GM21381 (cell line): ENCODE results near the gene PADI4.
"Not testable (repeated sequence)": the region's sequence is repeated elsewhere in the genome, so short reads cannot be mapped to it uniquely, and the experiment has no call there.

Experiments used
- ATAC-seq: cut with Tn5 transposase; IDR thresholded peaks from one replicate; pipeline ENCODE4 v1.9.1; 2021; ENCODE audit warnings: mild to moderate bottlenecking, moderate library complexity; ENCODE audit not compliant: unreplicated experiment

The PADI4 gene

DNA sequence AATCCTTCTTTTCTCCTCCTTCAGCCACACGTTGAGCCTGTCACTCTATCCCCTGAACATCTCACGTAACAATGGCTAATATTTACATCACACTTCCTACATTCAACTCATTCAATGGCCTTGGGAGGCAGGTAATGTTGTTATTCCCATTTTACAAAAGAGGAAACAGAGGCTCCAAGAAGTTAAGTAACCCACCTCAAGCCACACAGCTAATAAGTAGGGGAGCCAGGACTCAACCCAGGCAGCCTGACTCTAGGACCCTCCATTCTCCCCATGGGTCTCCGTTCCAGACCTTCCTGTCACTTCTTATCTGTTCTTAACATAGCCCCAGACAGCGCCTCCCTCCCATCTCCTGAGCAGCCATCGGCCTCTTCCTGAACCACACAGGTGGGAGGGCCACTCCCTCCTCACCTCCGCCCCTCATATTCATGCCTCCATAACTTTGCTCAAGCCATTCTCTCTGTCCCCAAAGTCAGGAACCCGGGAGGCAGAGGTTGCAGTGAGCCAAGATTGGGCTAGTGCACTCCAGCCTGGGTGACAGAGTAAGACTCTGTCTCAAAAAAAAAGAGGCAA is 2.2 kb downstream of the PADI4 start:
- ATAC-seq: no peak

DNA sequence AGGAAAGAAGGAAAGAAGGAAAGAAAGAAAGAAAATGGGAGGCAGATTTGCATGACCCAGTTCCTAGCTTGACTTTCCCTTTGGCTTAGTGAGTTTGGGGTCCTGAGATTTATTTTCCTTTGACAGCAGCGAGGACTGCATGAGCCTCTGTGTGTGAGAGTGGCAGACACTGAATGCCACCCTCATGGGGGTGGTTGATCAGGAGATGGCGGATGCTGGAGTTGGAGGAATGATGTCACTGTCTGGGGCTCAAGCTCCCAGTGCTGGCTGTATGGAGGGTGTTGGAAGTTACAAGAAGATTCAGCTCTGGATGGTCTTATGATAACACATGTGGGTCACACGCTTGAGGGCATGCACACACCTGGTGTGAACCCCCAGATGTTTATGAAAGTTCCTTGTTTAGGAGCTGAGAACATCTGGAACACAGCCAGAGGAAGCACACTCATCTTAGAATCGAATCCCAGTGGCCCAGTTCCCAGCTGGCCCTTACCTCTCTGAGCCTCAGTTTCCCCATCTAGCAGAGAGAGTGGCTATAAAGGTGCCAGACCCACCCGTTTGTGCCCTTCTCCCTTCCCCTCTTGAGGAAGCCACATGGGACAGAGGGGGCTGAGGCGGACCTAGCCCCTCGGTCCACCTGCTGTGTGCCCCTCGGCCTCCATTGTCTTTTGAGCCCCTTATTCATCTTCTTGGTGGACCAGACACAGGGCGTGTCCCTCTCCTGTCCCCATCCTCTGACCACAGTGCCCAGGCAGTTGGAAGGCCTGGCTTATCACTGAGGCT is 5.7 kb downstream of the PADI4 start:
- no peak for ATAC-seq

DNA sequence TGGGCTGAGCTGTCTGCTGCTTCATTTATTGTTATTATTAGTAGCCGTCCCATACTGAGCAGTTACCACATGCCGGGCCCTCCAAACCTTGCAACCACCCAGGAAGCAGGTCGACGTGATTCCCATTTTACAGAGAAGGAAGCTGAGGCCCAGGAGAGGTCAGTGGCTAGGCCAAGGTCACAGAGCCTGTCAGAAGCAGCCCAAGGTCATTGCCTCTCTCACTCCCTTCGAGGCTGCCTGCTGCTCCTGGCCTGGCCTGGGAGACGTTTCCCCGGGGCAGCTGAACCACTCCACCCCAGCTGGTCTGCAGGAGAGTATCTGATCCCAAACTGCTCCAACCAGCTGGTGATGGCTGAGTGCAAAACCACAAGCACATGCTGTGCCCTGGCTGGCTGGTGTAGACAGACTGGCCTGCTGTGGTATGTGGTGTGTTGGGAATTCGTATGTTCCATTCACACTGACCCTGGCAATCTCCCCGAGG is 6.5 kb downstream of the PADI4 start:
- ATAC-seq: no peak

DNA sequence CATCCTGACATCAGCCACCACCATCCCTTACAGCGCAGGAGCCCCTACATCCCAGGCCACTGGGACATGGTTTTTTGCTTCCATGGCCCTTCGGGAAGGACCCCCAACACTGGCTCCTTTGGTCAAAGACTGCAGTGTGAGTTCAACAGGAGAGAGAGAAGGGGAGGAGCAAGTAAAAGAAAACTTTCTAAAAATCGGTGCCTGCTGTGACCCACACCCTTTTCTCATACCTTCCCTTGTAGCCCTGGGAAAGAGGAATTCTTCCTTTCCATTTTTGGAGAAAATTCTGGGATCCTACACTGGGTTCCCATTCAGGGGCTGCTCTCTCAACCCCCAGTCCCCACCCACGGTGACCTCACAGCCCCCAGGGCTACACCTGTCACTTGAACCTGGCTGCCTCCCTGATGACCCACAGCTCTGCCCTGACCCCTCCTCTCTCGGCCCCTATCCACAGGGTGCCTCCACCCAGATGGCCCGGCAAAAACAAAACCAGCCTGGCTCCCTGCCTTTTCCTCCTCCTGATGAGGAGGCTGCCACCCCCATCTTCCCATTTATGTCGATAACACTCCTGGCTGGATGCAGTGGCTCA is 7.6 kb downstream of the PADI4 start:
- ATAC-seq: no peak

DNA sequence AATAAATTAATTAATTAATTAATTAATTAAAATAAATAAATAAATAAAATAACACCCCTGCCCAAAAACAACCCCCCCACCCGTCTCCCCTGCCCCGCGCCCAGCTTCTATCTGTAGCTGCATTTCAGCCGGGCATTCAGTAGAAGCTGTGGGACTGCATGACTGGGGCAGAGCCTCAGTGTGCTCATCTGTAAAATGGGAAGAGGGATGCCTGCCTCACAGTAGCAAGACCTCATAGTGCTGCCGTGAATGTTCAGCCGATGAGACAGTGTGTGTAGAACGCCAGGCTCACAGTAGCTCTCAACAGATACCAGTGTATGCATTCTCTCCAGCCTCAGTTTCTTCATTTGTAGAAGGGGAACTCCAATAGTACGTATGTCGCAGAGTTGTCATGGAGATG is 8.7 kb downstream of the PADI4 start:
- no peak for ATAC-seq

DNA sequence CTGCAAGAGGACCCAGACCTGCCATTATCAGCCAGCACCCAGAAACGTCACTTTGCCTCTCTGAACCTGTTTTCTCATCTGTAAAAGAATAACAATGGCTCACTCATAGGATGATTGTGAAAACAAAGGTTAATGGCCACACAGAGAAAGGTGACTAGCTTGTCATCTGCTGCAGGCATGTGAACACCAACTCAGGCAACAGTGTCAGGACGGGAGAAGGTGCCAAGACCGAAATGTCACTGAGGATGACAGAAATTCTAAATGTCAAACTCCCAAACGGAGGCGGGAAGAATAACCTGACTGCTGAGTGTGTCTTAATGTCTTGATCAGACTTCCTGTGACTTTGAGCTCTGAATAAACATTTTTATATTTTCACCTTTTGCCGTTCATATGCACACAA is 10.3 kb downstream of the PADI4 start:
- no peak for ATAC-seq

DNA sequence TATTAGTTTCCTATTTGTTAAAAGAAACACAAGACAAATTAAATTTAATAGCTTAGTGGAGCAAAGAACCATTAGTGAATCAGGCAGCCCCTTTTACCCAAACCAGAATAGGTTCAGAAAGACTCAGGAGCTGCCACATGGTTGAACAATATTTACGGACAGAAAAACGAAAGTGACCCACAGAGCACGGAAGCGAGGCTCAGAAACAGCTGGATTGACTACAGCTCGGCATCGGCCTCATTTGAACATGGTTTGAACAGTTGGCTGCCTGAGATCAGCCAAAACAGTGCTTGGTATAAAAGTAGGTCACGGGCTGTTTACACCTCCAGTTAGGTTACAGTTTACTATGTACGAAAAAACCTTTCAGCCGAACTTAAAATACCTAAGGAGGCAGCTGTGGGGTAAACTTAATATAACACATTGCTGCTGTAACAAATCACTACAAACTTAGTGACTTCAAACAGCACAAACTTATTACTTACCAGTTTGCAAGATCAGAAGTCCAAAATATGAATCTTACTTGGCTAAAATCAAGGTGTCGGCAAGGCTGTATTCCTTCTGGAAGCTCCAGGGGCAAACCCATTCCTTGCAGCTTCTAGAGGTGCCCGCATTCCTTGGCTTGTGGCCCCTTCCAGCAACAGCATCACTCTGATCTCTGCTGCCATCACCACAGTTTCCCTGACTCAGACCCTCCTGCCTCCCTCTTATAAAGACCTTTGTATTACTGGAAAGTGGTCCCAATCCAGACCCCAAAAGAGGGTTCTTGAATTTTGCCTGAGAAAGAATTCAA is 11.8 kb downstream of the PADI4 start:
- ATAC-seq: no peak

DNA sequence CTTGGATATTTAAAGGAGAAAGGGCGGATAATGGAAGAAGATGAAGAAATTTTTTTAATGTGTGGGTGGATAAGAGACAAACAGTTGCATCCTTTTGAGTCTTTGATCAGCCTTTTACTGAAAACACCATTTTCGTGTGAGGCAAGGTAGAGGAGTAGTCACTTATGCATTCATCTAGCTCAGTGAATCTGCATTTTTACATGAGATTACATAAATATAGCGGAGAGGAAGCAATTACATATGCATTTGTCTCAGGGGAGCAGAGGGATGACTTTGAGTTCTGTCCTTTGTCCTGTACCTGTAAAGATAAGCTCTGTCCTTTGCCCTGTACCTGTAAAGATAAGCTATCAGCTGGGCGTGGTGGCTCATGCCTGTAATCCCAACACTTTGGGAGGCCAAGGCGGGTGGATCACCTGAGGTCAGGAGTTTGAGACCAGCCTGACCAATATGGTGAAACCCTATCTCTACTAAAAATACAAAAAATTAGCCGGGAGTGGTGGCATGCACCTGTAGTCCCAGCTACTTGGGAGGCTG is 13.9 kb downstream of the PADI4 start:
- not testable (repeated sequence) for ATAC-seq

DNA sequence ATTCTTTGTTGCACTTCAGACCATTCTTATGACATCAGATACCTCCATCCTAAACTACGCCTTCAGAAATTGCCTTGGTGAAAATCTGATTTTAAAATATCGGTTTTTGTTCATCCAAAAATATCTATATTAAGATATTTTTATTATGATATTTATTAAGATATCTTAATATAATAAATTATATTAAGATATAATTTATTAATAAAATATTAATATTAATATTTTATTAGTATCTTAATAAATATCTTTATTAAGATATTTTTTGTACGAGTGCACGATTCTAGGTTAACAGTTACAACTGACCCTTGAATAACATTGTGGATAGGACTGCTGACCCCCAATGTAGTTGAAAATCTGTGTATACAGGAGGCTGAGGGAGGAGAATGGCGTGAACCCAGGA is 20.9 kb downstream of the PADI4 start:
- ATAC-seq: no peak

DNA sequence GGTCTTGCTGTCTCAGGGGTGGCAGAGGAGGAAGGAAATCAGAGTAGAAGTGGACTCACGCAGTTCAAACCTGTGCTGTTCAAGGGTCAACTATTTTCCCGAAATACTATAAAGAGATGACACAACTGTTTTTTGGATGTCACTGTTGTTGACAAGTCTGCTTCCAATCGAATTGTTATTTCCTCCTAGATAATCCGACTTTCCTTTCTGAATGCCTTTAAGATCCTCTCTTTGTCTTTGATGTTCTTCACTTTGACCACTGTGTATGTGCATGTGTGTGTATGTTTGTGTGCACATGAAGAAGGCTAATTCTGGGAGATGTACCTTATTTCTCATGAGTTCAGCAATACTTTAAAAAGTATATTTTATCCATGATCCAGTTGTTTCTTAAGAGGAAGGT is 21.6 kb downstream of the PADI4 start:
- ATAC-seq: no peak

DNA sequence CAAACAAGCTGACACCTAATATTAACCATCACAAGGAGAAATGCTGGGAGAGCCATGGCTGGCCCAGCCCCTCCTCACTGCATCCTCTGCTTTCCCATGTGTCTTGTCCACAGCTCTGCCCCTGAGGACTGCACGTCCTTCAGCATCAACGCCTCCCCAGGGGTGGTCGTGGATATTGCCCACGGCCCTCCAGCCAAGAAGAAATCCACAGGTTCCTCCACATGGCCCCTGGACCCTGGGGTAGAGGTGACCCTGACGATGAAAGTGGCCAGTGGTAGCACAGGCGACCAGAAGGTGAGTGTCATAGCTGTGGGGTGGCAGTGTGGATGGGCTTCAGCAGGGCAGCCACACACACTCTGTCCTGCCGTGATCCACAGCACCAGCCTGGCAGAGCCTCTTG is 22.9 kb downstream of the PADI4 start:
- ATAC-seq: no peak

DNA sequence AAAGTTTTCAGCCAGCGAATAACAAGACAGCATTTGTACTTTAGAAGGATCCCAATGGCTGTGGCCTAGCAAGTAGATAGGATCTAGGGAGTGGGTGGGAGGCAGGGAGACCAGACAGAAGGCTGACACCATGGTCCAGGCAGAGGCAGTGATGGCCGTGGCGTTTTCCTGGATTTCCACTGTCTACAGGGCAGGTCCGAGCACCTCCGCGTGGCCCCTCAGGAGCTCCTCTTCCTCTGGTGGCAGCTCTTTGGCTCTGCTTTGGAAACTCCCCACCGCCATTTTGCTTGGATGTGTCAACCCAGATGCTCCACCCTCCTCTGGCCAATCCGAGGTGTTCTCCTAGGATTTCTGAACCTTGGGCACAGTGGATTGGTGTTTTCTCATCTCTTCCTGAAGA is 25.1 kb downstream of the PADI4 start:
- no peak for ATAC-seq

DNA sequence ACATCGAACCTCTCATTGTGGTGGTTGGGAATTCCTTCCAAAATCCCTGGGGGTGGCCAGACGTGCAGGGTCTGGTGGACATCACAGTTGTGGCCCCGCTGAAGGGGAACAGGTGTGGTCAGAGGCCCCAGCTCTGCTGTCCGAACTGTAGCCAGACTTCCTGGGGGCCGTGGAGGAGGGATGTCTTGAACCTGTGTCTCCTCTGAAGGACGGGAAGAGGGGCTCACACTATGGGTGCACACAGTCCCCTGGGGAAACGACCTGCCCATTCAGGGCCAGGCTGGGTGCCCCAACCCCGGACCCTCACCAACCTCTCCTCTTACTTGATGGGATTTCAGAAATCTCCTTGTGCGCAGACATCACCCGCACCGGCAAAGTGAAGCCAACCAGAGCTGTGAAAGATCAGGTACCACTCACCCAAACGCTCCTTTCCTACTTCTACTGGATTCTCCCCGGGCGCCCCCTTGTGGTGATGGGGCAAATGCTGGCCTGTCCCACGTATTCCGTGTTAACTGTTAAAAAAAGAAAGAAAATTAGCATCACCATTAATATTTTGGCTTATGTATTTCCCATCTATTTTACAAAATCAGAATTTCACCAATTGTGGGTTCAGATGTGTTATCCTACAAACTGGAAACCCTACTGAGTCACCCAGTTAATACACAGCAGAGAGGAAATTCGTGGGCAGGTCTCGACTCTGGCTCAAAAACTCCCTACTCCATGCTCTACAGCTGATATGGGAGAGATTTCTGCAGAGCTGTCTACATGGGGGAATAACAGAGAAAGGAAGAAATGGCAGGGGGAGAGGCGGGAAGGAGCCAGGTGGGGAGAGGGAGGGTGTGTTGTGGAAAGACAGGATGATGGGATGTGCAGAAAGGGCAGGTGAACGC is 28.1 kb downstream of the PADI4 start:
- ATAC-seq: no peak

DNA sequence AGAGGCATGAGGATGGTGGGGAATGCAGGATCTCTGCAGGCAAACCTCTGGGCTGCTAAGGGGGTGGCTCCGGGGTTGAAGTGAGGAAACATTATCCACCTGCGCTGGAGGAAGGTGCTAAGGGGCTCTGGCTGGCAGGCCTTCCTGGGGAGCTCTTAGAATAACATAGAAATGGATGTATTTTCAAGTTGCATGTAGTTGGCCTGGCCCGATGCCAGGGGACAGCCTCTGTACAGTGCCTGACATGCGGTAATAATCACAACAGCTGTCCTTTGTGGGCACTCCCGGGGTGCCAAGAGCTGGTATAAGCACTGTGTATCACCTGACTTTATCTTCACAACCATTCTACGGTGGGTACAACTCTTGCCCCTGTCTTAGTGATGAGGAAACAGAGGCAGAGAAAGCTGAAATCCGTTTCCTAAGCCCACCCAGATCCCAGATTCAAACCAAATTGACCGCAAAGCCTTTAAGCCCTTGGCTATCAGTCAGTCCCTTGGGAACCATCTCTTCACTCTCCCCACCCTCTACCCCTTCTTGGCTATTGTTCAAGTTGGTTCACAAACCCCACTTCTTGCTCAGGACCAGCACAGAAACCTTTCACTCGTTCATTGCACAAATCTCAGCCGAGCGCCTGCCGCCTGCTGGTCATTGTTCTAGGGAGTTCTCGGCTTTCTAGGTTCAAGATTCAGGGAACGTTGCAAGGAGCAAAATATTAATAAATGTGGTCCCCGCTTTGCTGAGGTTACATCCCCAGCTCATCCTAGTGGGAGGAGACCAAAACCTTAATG is 30.9 kb downstream of the PADI4 start:
- ATAC-seq: no peak

DNA sequence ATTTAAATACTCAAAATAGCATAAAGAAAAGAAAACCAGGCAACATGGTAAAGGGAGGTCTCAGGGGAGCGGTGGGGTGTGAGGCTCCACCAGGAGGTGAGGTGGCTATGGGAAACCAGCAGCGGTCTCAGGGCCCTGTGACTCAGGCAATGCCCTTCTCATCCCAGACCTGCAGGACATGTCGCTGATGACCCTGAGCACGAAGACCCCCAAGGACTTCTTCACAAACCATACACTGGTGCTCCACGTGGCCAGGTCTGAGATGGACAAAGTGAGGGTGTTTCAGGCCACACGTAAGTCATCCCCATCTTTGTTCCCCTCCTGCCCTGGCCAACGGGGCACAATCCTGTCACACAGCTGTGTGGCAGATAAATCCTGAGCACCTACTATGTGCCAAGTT is 31.5 kb downstream of the PADI4 start:
- no peak for ATAC-seq

DNA sequence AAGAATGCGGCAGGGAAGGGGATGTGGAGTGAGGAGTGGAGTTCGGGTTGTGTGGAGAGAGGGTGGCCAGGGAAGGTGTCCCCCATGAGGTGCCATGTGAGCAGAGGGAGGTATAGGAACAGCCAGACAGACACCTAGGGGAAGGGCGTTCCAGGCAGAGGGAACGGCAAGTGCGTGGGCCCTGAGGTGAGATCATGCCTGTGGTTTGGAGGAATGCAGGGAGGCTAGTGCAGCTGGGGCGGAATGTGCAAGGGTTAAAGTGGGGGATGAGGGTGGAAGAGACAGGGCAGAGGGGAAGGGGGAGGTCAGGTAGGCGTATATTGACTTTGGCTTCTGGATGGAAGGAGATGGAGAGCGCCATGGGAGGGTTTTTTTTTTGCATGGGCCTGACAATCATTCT is 32.4 kb downstream of the PADI4 start:
- ATAC-seq: no peak

DNA sequence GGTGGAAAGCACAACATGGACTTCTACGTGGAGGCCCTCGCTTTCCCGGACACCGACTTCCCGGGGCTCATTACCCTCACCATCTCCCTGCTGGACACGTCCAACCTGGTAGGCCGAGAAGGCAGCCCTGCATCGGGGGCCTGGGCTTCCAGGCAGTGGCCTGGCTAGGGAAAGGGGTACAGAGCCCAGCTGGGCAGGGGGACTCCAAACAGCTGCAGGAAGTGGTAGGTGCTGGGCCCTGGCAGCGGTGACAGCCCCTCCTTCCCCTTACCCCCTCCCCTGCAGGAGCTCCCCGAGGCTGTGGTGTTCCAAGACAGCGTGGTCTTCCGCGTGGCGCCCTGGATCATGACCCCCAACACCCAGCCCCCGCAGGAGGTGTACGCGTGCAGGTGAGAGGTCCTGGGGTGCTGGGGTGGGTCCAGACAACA is 34.0 kb downstream of the PADI4 start:
- no peak for ATAC-seq

DNA sequence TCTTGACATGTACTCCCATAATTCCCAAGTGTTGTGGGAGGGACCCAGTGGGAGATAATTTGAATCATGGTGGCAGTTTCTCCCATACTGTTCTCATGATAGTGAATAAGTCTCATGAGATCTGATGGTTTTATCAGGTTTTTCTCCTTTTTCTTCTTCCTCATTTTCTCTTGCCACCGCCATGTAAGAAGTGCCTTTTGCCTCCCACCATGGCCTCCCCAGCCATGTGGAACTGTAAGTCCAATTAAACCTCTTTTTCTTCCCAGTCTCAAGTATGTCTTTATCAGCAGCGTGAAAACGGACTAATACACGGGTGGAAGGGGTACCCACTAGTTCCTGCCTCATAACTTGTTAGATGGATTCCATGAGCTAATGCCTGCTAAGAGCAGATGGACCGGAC is 37.5 kb downstream of the PADI4 start:
- not testable (repeated sequence) for ATAC-seq

DNA sequence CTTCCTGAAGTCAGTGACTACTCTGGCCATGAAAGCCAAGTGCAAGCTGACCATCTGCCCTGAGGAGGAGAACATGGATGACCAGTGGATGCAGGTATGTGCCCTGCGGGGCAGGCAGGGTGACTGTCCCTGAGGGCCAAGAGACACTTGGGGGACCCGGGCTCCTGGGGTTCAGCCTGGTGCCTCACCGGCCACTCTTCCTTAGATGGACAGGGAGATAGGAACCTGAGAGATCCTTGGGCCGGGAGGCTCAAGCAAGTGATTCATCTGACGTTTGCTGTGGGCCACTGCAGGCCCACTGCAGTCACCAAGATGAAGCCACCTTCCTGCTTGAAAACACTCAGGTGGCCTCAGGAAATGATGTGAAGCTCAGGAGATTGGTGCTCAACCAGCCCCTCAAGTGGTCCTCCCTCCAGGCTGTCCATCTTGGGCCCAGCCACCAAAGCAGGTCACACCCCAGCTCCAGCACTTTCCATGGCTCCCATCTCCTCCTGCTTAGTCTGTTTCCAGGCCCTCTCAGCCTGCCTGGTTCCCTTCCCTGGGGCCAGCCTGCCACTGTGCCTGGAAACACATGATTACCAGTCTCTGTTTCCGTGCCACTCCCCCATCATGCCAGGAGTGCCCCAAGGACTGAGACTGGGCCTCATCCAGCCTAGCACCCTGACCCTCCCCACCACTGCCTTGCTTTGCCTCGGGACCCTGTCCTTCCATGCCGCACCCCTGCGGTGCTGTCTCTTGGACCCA is 38.2 kb downstream of the PADI4 start:
- ATAC-seq: no peak
